HG03045 (cell line): Measurements from ENCODE around the gene PCSK6.
"Not testable (repeated sequence)": the region's sequence is repeated elsewhere in the genome, so short reads cannot be mapped to it uniquely, and the experiment has no call there.

Source experiments
- ATAC-seq: cut with Tn5 transposase; IDR thresholded peaks from one replicate; pipeline ENCODE4 v1.9.1; 2021; ENCODE audit warnings: mild to moderate bottlenecking, moderate library complexity; ENCODE audit not compliant: unreplicated experiment

The PCSK6 gene

GRCh38 chr15:101288905-101289513 is 200.5 kb downstream of the PCSK6 start:
- ATAC-seq = no peak

- not testable (repeated sequence) for ATAC-seq
Measured at GRCh38 chr15:101287342-101287741, 202.2 kb downstream of the PCSK6 start.

GRCh38 chr15:101286471-101287114 is 202.9 kb downstream of the PCSK6 start:
- no peak for ATAC-seq

- no peak for ATAC-seq
Measured at GRCh38 chr15:101283931-101284330, 205.6 kb downstream of the PCSK6 start.

GRCh38 chr15:101280007-101280406 is 209.5 kb downstream of the PCSK6 start:
- no peak for ATAC-seq

GRCh38 chr15:101277943-101278564 is 211.5 kb downstream of the PCSK6 start:
- no peak for ATAC-seq

GRCh38 chr15:101277038-101277822 is 212.3 kb downstream of the PCSK6 start, which contains the start of gene SELENOS:
SELENOS (minus strand) TSS chr15:101277485; CDS start chr15:101277417, 68 bp downstream.
- peak; percentile 86 for ATAC-seq

- ATAC-seq = peak; percentile 32
Measured at GRCh38 chr15:101276501-101277037, 212.9 kb downstream of the PCSK6 start.

GRCh38 chr15:101275018-101275417 is 214.5 kb downstream of the PCSK6 start:
- peak; percentile 33 for ATAC-seq

- no peak for ATAC-seq
Measured at GRCh38 chr15:101273534-101273933, 216.0 kb downstream of the PCSK6 start.

- ATAC-seq = no peak
Measured at GRCh38 chr15:101272584-101272983, 216.9 kb downstream of the PCSK6 start.

- no peak for ATAC-seq
Measured at GRCh38 chr15:101269479-101270223, 219.9 kb downstream of the PCSK6 start.

- no peak for ATAC-seq
Measured at GRCh38 chr15:101267320-101268104, 222.0 kb downstream of the PCSK6 start.

GRCh38 chr15:101266787-101267186 is 222.7 kb downstream of the PCSK6 start:
- no peak for ATAC-seq

GRCh38 chr15:101266034-101266433 is 223.5 kb downstream of the PCSK6 start:
- no peak for ATAC-seq

- ATAC-seq = no peak
Measured at GRCh38 chr15:101264911-101265641, 224.4 kb downstream of the PCSK6 start.

- no peak for ATAC-seq
Measured at GRCh38 chr15:101264011-101264410, 225.5 kb downstream of the PCSK6 start.

GRCh38 chr15:101262551-101262950 is 227.0 kb downstream of the PCSK6 start:
- no peak for ATAC-seq
